Measurements from ENCODE around the gene BEST1. TPM values are rescaled to one million over a fixed set of nuclear protein-coding genes. Genes with fewer than 3 reads are reported as not detected.

The BEST1 gene
- total RNA-seq (2012; rRNA removed) = 3.1 and 6.6 TPM in 2 replicates

GRCh38 chr11:61950035-61950547 is at the start of gene BEST1:
Gene BEST1 (plus strand): TSS chr11:61950351. CDS start chr11:61951807, 1,456 bp downstream.
- peak within 1 kb of the TSS; percentile 11 for H3K9ac ChIP-seq (ENCODE audit: low read depth, low read length)
- H3K4me1 ChIP-seq (ENCODE audit: control insufficient read depth, insufficient read depth, low read length) = peaks cover 20% of the 10 kb centered on the region
- H3K4me2 ChIP-seq (ENCODE audit: low read length) = peak within 1 kb of the TSS; percentile 25
- H3K36me3 ChIP-seq (ENCODE audit: insufficient read depth, low read length) = no peaks in the 10 kb centered on the region
- no peak within 1 kb of the TSS for H3K4me3 ChIP-seq (ENCODE audit: low read length)
- no peaks in the 10 kb centered on the region for H3K9me3 ChIP-seq (replicated peaks; ENCODE audit: low read length)
- H3K27me3 ChIP-seq (ENCODE audit: control insufficient read depth, insufficient read depth, low read length) = peaks cover 3% of the 10 kb centered on the region

DNA sequence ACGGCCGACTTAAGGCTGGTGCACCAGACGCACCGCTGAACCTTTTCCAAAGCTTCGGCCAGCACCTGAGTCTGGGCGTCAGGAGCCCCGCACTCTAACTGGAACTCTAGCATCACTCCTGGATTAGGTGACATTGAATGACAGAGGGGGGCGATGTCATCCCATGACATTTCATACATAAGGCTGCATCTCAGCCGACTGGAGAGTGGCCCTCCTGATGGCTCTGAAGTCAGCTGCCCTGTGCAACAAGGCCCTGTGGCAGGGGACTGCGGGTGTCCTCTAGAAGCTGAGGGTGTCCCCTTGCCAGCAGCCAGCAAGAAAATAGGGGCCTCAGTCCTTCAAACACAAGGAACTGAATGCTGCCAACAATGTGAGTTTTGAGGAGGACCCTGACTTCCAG is 48.8 kb upstream of the BEST1 start:
- H3K9ac ChIP-seq (ENCODE audit: low read depth, low read length) = no peak overlapping the region

GRCh38 chr11:61902313-61902712 is 47.8 kb upstream of the BEST1 start:
- H3K4me1 ChIP-seq (ENCODE audit: control insufficient read depth, insufficient read depth, low read length) = no peaks in the 10 kb centered on the region
- H3K4me2 ChIP-seq (ENCODE audit: low read length) = no peak overlapping the region
- no peaks in the 10 kb centered on the region for H3K36me3 ChIP-seq (ENCODE audit: insufficient read depth, low read length)

More for the DNA sequence above, 48.8 kb upstream of the BEST1 start:
- H3K4me2 ChIP-seq (ENCODE audit: low read length) = no peak overlapping the region
- no peaks in the 10 kb centered on the region for H3K27me3 ChIP-seq (ENCODE audit: control insufficient read depth, insufficient read depth, low read length)
- no peaks in the 10 kb centered on the region for H3K36me3 ChIP-seq (ENCODE audit: insufficient read depth, low read length)
- H3K9me3 ChIP-seq (replicated peaks; ENCODE audit: low read length) = no peaks in the 10 kb centered on the region
- no peaks in the 10 kb centered on the region for H3K4me1 ChIP-seq (ENCODE audit: control insufficient read depth, insufficient read depth, low read length)
- H3K4me3 ChIP-seq (ENCODE audit: low read length) = no peak overlapping the region

GRCh38 chr11:61903845-61904244 is 46.3 kb upstream of the BEST1 start:
- no peak overlapping the region for H3K4me3 ChIP-seq (ENCODE audit: low read length)
- no peaks in the 10 kb centered on the region for H3K9me3 ChIP-seq (replicated peaks; ENCODE audit: low read length)
- H3K9ac ChIP-seq (ENCODE audit: low read depth, low read length) = no peak overlapping the region
- no peak overlapping the region for H3K4me2 ChIP-seq (ENCODE audit: low read length)
- no peaks in the 10 kb centered on the region for H3K36me3 ChIP-seq (ENCODE audit: insufficient read depth, low read length)
- no peaks in the 10 kb centered on the region for H3K27me3 ChIP-seq (ENCODE audit: control insufficient read depth, insufficient read depth, low read length)
- H3K4me1 ChIP-seq (ENCODE audit: control insufficient read depth, insufficient read depth, low read length) = no peaks in the 10 kb centered on the region

More at GRCh38 chr11:61902313-61902712, 47.8 kb upstream of the BEST1 start:
- Histone ChIP-seq H3K9me3 (replicated peaks; ENCODE audit: low read length) (no peaks in the 10 kb centered on the region), H3K9ac (ENCODE audit: low read depth, low read length) (no peak overlapping the region), H3K27me3 (ENCODE audit: control insufficient read depth, insufficient read depth, low read length) (no peaks in the 10 kb centered on the region), H3K4me3 (ENCODE audit: low read length) (no peak overlapping the region)

DNA sequence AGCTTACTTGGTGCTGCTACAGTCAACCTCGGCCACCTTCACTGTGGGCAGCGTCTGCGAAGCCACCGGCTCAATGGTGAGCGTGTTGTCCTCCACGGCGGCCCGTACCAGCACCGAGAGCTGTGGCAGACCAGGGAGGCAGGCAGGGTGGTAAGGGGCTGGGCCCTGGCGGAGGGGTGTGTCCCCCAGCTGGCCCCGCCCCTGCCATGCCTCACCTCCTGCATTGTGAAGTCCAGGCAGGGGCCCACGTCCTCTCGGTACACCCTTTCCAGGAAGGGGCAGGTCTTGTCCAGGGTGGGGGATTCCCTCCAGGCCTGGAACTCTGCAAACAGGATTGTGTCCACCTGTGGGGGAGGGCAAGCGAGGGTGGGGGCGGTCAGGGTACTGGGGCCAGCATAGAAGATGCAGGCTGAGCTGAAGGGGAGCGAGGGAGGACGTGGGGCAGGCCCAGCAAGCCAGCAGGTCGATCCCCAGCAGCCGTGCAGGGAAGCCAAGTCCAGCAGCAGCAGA is 45.6 kb upstream of the BEST1 start:
- Histone ChIP-seq H3K4me1 (ENCODE audit: control insufficient read depth, insufficient read depth, low read length) (no peaks in the 10 kb centered on the region), H3K4me2 (ENCODE audit: low read length) (no peak overlapping the region), H3K9me3 (replicated peaks; ENCODE audit: low read length) (no peaks in the 10 kb centered on the region), H3K27me3 (ENCODE audit: control insufficient read depth, insufficient read depth, low read length) (no peaks in the 10 kb centered on the region), H3K36me3 (ENCODE audit: insufficient read depth, low read length) (no peaks in the 10 kb centered on the region), H3K4me3 (ENCODE audit: low read length) (no peak overlapping the region), H3K9ac (ENCODE audit: low read depth, low read length) (no peak overlapping the region)

DNA sequence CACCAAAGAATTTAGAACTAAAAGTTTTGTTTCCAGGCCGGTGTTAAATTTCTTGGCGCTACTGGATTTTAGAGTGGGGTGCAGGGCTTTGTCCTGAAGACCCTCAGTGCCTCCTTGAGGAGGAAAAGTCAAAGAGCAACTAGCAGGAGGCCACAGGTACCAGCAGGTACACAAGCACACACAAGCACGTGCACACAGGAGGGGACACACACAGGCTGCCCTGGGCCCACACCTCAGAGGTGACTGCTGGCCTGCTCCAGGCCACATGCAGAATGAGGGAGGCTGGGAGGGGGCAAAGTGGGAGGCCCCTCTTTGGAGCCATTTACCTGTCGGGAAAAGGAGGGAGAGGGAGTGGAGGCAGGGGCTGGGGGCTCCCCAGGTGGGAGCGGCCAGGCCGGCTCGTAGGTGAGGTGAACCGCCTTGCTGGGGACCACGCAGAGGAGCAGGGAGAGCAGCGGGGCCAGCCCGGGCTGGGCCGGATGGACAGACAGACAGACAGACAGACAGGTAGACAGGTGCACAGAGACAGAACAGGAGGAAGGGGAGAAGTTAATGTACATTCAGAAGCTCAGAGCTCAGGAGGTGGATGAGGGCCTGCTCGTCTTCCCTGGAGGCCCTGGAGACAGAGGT is 45.0 kb upstream of the BEST1 start:
- H3K4me2 ChIP-seq (ENCODE audit: low read length) = no peak overlapping the region
- no peak overlapping the region for H3K4me3 ChIP-seq (ENCODE audit: low read length)
- no peaks in the 10 kb centered on the region for H3K4me1 ChIP-seq (ENCODE audit: control insufficient read depth, insufficient read depth, low read length)
- no peaks in the 10 kb centered on the region for H3K27me3 ChIP-seq (ENCODE audit: control insufficient read depth, insufficient read depth, low read length)
- no peaks in the 10 kb centered on the region for H3K36me3 ChIP-seq (ENCODE audit: insufficient read depth, low read length)
- no peaks in the 10 kb centered on the region for H3K9me3 ChIP-seq (replicated peaks; ENCODE audit: low read length)
- H3K9ac ChIP-seq (ENCODE audit: low read depth, low read length) = no peak overlapping the region

DNA sequence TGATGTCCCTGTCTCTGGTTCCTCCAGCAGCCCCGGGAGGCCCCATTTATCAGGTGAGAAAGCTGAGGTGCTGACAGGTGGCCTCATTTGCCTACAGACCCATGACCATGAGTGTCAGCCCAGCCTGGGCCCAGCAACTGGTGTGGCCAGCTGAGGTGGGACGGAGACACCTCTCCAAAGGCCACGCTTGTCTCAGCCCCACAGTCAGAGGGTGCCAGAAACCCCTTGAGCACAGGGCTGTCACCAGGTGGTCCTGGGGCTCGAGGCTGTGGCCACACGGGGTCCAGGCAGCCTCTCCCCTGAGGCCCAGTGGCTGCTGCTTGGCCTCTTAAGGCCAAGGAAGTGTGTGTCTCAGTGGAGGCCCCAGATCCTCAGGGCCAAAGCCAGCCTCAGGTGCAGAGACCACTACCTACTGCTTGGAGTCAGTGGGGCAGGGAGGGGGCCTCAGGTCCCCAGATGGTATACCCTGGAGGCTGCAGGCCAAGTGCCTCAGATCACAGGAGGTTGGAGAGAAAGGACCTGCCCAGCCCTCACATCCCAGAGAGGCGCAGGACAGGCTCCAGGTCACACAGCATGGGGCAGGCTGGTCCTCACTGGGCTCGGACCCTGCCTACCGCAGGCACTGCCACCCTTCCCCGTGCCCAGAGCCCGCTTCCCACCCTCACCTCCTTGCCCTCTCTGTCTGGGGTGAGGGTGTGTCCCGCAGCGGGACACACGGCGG is 44.2 kb upstream of the BEST1 start:
- no peak overlapping the region for H3K4me2 ChIP-seq (ENCODE audit: low read length)
- H3K36me3 ChIP-seq (ENCODE audit: insufficient read depth, low read length) = no peaks in the 10 kb centered on the region
- H3K4me3 ChIP-seq (ENCODE audit: low read length) = no peak overlapping the region
- no peak overlapping the region for H3K9ac ChIP-seq (ENCODE audit: low read depth, low read length)
- no peaks in the 10 kb centered on the region for H3K4me1 ChIP-seq (ENCODE audit: control insufficient read depth, insufficient read depth, low read length)
- no peaks in the 10 kb centered on the region for H3K27me3 ChIP-seq (ENCODE audit: control insufficient read depth, insufficient read depth, low read length)
- no peaks in the 10 kb centered on the region for H3K9me3 ChIP-seq (replicated peaks; ENCODE audit: low read length)

DNA sequence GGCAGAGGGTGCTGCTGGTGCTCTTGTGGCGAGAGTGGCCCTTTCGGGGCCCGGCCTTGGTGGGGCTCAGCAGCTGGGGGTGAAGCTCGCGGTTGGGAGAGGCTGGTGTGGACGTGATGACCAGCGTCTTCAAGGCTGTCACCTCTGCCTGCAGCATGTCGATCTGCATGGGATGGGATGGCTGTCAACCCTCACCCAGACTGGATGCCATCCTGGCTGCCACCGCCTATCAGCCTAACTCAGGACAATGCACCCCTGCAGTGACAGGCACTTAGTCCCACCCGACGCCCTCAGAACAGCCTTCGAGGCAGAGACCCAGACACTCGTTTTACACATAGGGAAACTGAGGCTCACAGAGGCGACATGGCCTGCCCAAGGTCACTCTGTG is 43.6 kb upstream of the BEST1 start:
- H3K4me3 ChIP-seq (ENCODE audit: low read length) = no peak overlapping the region
- H3K36me3 ChIP-seq (ENCODE audit: insufficient read depth, low read length) = no peaks in the 10 kb centered on the region
- H3K9ac ChIP-seq (ENCODE audit: low read depth, low read length) = no peak overlapping the region
- H3K27me3 ChIP-seq (ENCODE audit: control insufficient read depth, insufficient read depth, low read length) = no peaks in the 10 kb centered on the region
- H3K9me3 ChIP-seq (replicated peaks; ENCODE audit: low read length) = no peaks in the 10 kb centered on the region
- H3K4me2 ChIP-seq (ENCODE audit: low read length) = no peak overlapping the region
- no peaks in the 10 kb centered on the region for H3K4me1 ChIP-seq (ENCODE audit: control insufficient read depth, insufficient read depth, low read length)

DNA sequence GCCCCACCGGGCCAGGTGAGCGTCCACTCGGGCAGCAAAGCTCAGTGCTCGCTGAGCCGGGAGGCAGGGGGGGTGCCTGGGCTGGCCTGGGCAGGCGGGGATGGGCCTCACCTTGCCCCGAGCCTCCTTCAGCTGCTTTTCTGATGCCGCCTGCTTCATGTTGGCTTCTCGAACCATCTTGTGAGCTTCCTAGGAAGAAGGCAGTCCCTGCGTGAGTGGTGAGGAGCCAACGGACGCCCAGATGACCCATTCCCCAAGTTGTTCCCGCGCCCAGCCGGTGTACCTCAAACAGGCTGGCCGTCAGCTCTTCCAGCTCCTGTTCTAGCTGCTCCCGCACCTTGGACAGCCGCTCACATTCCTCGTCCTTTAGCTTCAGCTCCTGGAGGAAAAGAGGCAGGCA is 42.9 kb upstream of the BEST1 start:
- Histone ChIP-seq H3K9me3 (replicated peaks; ENCODE audit: low read length) (no peaks in the 10 kb centered on the region), H3K27me3 (ENCODE audit: control insufficient read depth, insufficient read depth, low read length) (no peaks in the 10 kb centered on the region), H3K36me3 (ENCODE audit: insufficient read depth, low read length) (no peaks in the 10 kb centered on the region), H3K4me3 (ENCODE audit: low read length) (no peak overlapping the region), H3K9ac (ENCODE audit: low read depth, low read length) (no peak overlapping the region), H3K4me2 (ENCODE audit: low read length) (no peak overlapping the region), H3K4me1 (ENCODE audit: control insufficient read depth, insufficient read depth, low read length) (no peaks in the 10 kb centered on the region)

GRCh38 chr11:61907871-61908729 is 42.1 kb upstream of the BEST1 start:
- Histone ChIP-seq H3K4me2 (ENCODE audit: low read length) (no peak overlapping the region), H3K4me1 (ENCODE audit: control insufficient read depth, insufficient read depth, low read length) (no peaks in the 10 kb centered on the region), H3K9ac (ENCODE audit: low read depth, low read length) (no peak overlapping the region), H3K4me3 (ENCODE audit: low read length) (no peak overlapping the region), H3K27me3 (ENCODE audit: control insufficient read depth, insufficient read depth, low read length) (no peaks in the 10 kb centered on the region), H3K36me3 (ENCODE audit: insufficient read depth, low read length) (no peaks in the 10 kb centered on the region), H3K9me3 (replicated peaks; ENCODE audit: low read length) (no peaks in the 10 kb centered on the region)

- Histone ChIP-seq H3K27me3 (ENCODE audit: control insufficient read depth, insufficient read depth, low read length) (no peaks in the 10 kb centered on the region), H3K9me3 (replicated peaks; ENCODE audit: low read length) (no peaks in the 10 kb centered on the region), H3K4me1 (ENCODE audit: control insufficient read depth, insufficient read depth, low read length) (no peaks in the 10 kb centered on the region), H3K4me2 (ENCODE audit: low read length) (no peak overlapping the region), H3K4me3 (ENCODE audit: low read length) (no peak overlapping the region), H3K36me3 (ENCODE audit: insufficient read depth, low read length) (no peaks in the 10 kb centered on the region), H3K9ac (ENCODE audit: low read depth, low read length) (no peak overlapping the region)
These were observed 41.3 kb upstream of the BEST1 start for GRCh38 chr11:61908730-61909316.

All from skeletal muscle satellite cell (primary cell).